ENCODE results near the gene FRMD4B.

FRMD4B gene

DNA sequence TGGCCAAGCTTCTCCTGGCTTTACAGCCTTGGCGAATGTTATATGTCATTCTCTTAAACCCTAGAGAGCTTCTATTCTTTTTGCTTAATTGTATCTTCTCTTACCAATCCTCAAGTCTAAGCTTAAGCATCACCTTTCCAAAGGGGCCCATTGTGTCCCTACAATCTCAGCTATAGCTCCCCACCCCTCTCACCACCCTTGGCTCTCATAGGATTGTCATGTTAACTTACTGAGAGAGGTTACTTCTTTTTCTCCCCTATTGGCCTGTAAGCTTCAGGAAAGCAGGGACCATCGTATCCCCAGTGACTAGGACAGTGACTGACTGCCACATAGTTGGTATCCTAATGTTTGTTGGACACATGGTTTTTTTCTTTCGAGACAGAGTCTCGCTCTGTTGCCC is 220.1 kb downstream of the FRMD4B start:
- no peak for DNase-seq

DNA sequence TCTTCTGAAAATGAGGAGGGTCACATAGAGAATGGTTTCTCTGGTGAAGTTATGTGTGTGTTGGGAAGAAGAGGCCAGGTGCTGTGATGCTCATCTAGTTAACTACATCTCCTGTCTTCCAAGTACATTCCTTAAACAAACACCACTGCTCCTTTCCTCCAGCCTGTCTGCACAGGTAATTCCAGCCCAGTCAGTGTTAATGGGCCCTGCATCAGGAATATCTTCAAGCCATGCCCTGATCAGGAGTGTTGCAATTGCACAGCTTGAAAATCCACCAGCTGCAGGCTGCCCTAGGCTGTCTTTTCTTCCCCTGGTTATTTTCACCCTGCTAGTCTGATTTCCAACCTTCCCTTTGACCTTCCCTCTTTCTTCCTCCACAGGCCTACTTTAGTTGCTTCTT is 221.6 kb downstream of the FRMD4B start:
- no peak for DNase-seq

DNA sequence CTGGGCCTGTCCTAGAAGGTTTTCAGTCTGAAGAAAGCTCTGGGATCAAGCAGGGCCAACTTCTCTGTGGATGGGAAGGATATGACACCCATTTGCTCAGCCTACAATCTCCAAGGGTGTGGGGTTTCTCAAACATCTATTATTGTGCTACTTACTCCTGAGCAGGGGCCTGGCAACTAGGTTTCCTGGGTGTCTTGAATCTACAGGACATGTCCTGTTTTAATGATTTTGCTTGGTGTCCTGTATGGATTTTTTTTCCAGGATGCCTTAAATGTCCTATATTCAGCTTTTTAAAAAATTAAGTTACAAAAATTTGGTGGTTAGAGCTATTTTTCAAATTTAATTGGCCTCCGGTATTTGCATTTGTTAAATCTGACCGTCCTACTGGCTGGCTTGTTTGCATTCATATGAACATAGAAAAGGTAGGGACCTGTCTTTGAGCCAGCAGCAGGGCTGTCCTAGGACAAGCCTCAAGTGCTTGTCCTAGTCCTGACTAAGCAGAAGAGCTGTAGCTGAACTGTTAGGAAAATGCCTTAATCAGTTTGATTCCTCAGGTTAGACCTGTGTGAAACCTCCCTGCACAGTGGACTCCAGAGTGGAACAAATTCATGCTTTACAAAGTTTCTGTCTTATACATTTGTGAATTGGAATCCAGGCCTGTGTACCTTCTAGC is 223.4 kb downstream of the FRMD4B start:
- no peak for DNase-seq

DNA sequence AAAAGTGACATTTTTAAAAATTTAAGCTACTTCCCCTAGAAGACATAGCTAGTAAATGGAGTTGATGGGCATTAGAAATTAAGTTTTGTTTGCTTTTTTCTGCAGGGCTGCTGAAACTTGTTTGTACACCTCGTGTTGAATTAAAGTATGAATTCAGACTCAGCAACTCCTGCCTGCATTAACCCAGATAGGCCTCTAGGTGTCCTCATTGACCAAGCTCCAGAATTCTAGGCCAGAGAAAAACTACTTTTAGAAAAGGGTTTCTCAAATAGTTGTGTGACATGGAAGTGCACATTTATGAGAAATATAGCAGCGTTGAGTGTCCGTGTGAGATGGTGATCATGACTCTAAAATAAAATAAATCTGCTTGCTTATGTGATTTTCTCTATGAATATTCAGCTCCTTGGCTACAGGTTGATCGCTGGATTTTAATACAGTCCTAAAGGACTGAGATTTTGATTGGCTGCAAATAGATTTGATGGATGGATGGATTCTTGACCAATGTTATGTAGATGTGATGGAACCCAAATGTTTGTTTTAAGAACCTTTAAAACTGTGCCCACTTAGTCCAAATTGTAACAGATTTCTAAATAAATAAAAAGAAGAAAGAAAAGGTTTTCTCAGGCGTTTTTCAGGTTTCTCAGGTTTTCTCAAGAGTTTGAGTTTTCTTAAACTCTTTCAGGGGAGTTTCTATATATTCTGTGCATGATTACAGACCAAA is 224.1 kb downstream of the FRMD4B start:
- no peak for DNase-seq

DNA sequence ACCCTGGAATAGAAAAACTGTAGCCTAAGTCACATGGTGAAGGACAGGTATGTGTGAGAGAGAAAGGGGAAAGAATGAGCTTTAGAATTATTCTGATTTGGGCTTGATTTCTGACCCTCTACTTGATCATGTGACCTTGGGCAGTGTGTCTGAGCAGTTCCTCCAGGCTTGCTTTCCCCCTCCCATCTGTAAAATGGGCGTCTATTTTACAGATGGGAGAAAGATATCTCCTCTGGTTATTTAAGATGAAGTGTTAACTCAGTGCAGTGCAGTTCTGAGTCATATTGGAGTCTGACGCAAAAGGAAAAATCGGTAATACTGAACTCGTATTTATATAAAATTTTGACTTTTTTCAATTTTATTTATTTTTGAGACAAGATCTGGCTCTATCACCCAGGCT is 225.4 kb downstream of the FRMD4B start:
- no peak for DNase-seq

DNA sequence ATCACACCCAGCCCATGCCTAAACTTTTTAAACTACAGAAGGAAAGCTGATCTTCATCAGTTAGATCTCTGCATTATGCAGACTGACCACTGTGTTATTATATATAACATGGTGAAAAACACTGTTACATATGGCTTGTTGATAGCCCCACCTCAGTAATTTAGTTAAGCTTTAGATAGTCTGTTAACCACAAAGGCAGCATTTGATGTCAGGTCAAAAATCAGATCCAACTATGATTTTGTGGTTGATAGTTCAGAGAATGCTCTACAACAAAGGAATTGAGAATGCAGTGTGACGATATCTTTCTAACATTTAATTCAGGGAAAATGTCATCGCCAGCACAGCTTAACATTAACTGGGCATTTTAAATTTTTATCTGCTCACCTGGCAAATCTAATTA is 225.8 kb downstream of the FRMD4B start:
- no peak for DNase-seq

DNA sequence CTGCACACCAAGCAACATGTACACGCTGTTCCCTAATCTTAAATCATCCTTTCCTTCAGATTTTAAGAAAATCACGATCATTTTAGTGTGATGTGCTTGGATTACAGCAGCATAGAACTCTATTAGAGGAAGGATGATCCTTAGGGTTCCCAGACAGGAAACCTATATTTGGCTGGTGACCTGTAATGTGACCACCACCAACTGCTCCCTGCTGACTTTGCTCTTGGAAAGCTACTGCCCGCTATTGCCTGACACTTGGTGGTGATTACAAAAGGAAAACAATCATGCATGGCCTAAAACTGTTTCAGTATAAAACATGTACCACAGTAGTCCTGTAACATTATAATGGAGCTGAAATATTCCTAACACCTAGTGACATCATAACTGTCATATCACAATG is 236.3 kb downstream of the FRMD4B start:
- no peak for DNase-seq

DNA sequence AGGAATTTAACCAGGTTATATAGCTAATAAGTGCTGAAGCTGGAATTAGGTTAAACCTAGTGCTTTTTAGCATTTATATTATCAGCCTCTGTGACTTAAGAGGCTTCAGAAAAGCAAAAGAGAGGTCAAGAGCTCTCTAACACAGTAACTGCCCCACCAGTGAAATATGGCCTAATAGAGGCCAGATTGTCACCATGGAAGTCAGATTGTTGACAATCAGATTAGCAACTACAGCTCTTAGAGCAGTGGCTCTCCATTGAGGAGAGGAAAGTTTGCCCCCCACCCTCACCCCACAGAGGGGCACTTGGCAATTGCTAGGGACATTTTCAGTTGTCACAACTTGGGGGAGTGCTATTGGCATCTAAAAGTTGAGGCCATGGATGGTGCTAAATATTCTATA is 240.2 kb downstream of the FRMD4B start:
- DNase-seq = no peak

DNA sequence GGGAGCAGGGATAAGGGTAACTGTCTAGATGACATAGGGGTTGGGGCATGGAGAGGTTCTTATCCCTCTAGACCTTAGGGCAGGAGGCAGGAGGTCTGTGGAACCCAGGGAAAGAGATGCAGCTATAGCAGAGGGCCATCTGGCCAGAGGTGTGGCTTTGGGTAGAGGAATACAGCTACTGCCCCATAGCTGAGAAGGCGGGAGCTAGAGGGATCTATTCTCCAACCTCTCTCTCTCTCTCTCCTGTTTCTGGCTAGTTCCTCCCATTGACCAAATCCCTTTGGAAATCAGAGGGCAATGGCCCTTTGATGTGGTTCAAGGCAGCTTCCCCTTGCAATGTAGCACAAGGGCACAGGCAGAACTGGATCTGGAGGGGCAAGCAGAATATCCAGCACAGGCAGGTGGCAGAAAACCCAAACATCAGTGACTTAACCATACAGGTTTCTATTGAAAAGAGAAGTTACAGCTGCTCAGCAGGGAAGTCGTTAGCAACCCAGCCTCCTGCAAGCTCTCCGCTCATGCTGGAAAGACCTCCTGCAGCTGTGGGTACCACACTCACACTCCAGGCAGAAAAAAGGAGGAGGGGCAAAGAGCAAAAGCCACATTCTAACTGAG is 241.2 kb downstream of the FRMD4B start:
- DNase-seq = no peak

DNA sequence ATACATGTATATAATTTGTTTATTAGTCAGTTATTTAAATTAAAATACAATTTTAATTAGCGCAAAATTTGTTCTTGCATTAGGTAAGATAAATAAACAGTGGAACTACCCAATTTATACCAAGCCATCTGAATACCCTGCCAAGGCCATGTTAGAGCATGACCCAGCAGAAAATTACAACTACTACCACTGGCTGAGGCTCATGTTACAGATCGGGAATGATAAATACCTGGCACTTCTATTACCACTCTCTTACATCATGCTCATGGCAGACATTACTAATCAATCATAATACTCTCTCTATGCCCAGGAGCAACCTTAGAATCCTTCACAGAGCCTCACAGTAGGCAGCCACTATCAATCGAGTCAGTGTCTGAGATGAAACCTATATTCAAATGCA is 242.3 kb downstream of the FRMD4B start:
- no peak for DNase-seq

DNA sequence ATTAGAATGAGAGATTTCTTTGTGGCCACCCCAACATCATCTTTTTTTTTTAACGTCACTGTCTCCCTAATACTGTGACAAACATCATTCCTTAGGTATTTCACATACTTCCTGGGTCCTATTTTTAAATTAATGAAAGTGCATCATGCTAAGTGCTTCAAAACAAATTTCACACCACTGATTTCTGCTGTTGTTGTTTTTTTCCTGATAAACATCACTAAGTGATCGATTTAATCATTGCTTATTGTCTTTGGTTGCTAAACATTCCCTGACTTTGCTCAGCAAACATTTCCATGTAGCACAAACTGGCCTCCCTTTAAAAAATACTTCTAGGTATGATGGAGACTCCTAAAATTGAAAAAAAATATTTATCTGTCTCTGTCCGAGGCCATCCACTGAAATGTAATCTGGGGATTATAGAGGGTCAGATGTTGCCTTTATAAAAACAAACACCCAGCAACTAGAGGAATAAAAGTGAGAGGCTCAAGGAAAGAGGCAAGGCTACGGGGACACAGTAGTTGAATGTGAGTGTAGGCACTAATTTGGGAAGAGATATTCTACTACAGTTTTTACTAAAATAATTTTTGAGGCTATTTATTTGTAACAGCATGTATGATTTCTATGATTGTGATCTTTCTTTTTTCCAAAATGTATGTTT is 243.0 kb downstream of the FRMD4B start:
- DNase-seq = no peak

DNA sequence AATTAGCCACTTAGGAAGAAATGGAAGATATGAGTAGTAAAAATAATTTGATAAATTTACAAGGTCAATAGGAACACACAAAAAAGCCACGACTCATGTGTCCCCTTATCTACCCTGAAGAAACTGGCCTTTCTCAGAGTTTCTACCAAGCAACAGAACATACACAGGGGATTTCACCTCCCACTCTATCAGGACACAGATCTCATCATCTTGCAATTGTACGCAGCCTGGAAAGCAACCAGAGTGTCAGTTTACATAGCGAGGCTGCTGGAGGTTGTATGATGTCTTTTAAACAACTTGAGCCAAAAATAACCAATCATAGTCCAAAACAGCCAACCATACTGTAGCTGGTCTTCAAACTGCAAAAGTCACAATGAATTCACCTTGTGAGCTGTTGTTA is 243.8 kb downstream of the FRMD4B start:
- DNase-seq = no peak

DNA sequence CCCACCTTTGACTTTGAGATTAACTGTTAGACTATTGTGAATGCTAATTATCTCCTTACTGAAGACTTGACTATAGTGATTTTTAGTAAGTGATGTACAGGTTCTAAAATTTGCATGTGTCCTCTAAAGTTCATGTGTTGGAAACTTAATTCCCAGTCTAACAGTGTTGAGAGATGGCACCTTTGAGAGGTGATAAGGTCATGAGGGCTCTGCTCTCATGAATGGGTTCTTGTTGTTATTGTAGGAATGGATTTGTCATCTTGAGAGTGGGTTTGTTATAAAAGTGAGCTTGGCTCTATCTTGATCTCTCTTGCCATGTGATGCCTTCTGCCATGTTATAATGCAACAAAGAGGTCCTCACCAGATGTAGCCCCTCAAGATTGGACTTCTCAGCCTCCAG is 244.6 kb downstream of the FRMD4B start:
- DNase-seq = no peak

DNA sequence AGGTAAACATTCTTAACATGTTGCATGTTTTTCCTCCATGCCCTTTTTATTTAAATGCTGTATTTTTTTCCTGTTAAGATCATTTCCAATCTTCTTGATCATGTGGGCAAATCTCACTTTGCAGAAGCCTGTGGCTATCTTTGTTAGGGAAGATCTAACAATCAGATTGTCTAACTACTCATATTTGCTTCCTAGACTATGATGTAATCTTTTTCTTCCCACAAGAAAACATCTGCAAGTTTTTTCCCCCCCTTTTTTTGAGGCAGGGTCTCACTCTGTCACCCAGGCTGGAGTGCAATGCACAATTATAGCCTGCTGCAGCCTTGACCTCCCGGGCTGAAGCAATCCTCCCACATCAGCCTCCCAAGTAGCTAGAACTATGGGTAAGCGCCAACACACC is 248.5 kb downstream of the FRMD4B start:
- no peak for DNase-seq

DNA sequence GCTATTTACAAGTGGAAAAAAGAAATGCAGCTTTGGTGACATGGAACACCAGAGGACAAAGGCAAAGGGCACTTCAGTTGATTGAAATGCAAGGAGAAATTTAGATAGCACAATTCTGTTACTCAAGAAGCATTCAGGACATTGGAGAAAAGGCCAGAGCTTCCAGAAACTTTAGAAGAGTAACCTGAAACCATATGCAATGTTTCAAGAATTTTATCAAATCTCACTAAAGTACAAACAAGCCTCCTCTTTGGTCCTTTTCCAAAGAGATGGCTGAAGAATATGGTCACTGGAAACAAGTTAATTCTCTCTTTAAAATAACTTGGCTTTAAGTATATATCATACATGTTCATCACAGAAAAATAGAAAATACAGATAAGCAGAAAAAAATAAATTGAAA is 248.9 kb downstream of the FRMD4B start:
- no peak for DNase-seq

DNA sequence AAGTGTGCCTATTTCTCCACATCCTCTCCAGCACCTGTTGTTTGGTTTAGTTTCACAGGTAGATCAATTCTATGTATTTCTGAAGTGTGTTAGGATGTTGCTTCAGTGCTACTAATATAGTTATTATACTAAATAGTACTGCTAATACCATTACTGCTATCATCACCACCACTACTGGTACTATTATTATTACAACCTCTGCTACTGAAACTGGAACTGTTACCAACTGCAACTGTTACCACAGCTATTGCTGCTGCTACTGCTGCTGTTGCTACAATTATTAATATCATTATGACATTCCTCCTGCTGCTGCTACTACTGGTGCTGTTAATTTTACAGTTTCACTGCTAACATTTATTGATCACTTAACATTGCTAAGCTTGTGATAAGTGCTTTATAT is 255.2 kb downstream of the FRMD4B start:
- DNase-seq = no peak

DNA sequence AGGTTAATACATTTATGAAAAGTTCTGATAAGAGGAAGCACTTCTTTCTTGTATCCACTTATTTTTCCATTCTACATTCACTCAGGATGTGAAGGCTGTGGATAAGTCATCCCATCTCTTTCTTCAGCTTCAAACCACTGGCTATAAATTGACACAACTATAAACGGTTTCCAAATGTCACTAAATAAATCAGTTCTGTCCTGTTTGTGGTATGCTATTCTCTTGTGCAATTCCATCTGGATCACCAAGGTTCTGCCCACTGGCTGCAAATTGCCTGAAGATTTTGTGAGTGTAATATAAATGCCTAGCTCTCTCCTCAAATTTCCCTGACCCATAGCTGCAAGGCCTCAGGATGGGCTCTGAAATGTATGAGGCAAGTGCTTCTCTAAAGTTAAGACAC is 256.4 kb downstream of the FRMD4B start:
- DNase-seq = no peak

DNA sequence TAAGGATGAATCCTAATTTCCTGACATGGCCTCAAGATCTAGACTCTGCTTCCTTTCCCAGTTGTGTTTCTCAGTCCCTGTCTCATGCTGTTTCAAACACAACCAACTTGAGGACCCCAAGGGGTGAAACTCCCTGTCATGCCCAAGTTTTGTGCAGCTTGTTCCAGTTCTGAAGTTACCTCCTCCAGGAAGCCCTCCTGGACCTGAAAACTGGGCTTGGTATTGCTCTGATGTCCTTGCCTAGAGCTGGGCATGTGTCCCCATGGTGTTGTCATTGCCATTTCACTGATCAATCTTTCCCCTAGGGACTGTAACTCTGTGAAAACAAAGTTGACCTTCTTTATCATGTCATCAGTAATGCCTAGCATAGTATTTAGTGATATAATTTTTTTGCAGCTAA is 257.4 kb downstream of the FRMD4B start:
- no peak for DNase-seq

DNA sequence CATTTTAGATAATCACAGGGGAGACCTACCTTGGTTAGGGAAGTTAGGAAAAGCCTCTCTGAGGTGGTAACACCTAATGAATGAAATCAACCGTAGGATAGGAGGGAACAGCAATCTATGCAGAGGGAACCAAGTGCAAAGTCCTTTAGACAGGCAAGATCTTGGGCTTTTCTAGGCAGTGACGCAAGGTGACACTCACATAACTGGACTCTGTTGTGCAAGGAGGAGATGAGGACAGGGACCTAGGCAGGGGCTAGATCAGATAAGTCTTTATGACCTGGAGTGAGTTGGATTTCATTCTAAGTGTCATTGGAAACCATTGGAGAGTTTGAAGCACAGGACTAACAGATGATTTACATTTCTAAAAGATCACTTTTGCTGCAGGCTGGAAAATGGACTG is 258.9 kb downstream of the FRMD4B start:
- no peak for DNase-seq

DNA sequence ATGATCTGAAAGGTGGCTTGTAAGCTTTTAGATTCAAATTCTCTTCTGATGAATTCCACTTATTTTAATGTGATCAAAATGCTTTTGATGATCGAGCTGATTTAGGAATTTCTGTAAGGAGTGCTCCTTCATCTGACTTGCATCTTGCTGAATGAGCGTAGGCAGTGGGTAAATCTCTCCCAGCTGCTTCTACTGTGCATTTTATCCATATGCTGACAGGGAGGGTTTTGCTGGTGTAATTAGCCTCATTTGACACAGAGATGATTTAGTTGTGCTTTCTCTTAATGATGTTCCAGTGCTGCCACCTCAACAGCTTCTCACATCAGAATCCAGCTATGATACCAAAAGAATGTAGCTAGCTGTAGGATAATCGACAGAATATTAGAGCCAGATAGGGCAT is 259.7 kb downstream of the FRMD4B start:
- DNase-seq = no peak

DNA sequence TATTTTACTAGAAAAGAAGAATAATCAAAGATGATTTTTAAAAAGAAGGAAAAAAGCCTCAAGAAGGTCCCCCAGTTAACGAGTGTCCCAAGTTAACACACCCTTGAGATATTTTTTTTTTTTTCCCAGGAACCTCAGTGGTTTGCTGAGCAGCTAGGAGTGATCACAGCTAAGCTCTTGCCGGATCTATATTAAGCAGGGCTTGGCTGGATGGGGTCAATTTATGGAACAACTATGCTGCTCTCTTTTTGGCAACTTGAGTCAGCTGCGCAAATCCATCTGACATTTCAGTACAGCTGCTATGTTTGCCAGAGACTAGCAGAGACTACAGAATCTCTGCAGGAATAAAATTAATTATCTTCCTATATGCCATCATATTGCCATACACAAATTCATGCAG is 263.5 kb downstream of the FRMD4B start, which contains the start of gene LMOD3:
Gene LMOD3 (minus strand): TSS at position 193 of the 400 bp plus-strand sequence. CDS start 209 bp downstream, outside the sequence.
- no peak for DNase-seq

DNA sequence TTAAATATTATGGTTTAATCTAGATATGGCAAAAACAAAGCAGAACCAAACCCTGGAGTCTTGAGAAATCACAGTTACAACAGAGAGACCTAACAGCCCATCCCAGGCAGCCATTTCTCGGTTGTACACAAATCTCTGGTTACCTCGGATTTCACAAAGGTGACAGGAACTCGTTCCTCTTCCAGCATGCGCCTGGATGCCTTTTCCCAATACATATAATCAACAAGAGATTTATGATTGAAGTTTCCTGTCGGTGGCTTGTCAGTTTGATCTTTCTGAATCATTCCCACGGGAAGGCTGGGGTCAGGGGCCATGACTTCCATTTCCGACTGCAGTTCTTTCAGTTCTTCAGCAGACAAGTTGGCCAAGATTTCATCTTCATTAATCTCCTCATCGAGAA is 263.9 kb downstream of the FRMD4B start:
- no peak for DNase-seq

DNA sequence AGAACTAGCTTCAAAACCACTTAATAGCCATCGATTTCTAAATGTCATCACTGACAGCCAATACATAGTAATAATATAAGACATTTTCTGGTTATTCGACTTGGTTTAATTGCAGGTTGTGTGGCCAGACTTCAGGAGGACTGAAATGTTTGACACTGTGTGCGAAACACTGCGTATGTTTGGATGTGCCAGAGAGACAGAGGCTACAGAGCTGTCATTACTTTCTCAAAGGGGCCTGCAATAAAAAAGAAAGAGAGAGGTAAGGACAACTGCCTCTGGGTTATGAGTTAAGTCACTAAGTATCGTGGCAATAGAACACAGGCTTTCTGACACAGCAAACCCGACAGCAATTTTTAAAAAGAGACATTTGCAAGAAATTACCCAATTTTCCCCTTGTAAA is 264.4 kb downstream of the FRMD4B start:
- no peak for DNase-seq
